DMS153 (cell line): ENCODE data around the gene MAGED4B.
"Not testable (repeated sequence)": the region's sequence is repeated elsewhere in the genome, so short reads cannot be mapped to it uniquely, and the experiment has no call there.

Source experiments
- DNase-seq: peaks from one replicate; lab custom pipeline; 2025; lab: John Stamatoyannopoulos, UW

Gene MAGED4B

GRCh38 chrX:52068666-52069640 lies at the start of gene MAGED4B:
MAGED4B (minus strand) TSS chrX:52069183; CDS start chrX:52068172, 1,011 bp downstream.
- not testable (repeated sequence) for DNase-seq

GRCh38 chrX:52118262-52118661 lies 49.3 kb upstream of the MAGED4B start:
- DNase-seq, result no peak

- DNase-seq, result no peak
These were observed 13.6 kb upstream of the MAGED4B start for GRCh38 chrX:52082578-52082977.

GRCh38 chrX:52078131-52078530 lies 9.1 kb upstream of the MAGED4B start:
- no peak for DNase-seq

GRCh38 chrX:52042288-52042687 lies 26.7 kb downstream of the MAGED4B start:
- DNase-seq, result not testable (repeated sequence)

- no peak for DNase-seq
These were observed 34.8 kb downstream of the MAGED4B start for GRCh38 chrX:52034211-52034610.

- no peak for DNase-seq
These were observed 37.6 kb downstream of the MAGED4B start for GRCh38 chrX:52031371-52031770.

GRCh38 chrX:52015794-52016193 lies 53.2 kb downstream of the MAGED4B start:
- no peak for DNase-seq
